Skeletal muscle cell (primary cell): ENCODE measurements around the gene ATAD3C.
"Not testable (repeated sequence)": the region's sequence is repeated elsewhere in the genome, so short reads cannot be mapped to it uniquely, and the experiment has no call there.

Experiments used
- DNase-seq: peaks from one replicate; pipeline ENCODE4 v3.0.0-alpha.2; 2010; ENCODE audit warnings: low read depth
- H3K4me3 ChIP-seq: 2 replicates; pipeline ENCODE4 v1.5.1; 2011; ENCODE audit warnings: low read depth, mild to moderate bottlenecking, control low read depth, low read length, moderate library complexity

ATAD3C gene

GRCh38 chr1:1449099-1449739 is at the start of gene ATAD3C:
Gene ATAD3C, plus strand, starts transcription at chr1:1449689. Its CDS starts 995 bp downstream, at chr1:1450684.
- DNase-seq: no peak
- no peak within 1 kb of the TSS for H3K4me3 ChIP-seq

- no peak for DNase-seq
- peak overlapping the region; percentile 98 for H3K4me3 ChIP-seq
These were observed 49.5 kb upstream of the ATAD3C start for GRCh38 chr1:1399872-1400575.

GRCh38 chr1:1400576-1401456 is 48.7 kb upstream of the ATAD3C start:
- no peak for DNase-seq
- peak overlapping the region; percentile 98 for H3K4me3 ChIP-seq

- no peak for DNase-seq
- no peak overlapping the region for H3K4me3 ChIP-seq
These were observed 48.0 kb upstream of the ATAD3C start for GRCh38 chr1:1401457-1402010.

GRCh38 chr1:1402072-1402900 is 47.2 kb upstream of the ATAD3C start:
- no peak for DNase-seq
- H3K4me3 ChIP-seq: no peak overlapping the region

GRCh38 chr1:1402901-1403392 is 46.5 kb upstream of the ATAD3C start:
- not testable (repeated sequence) for DNase-seq, H3K4me3 ChIP-seq

GRCh38 chr1:1403653-1404052 is 45.8 kb upstream of the ATAD3C start:
- DNase-seq: no peak
- H3K4me3 ChIP-seq: no peak overlapping the region

GRCh38 chr1:1406101-1406820 is 43.2 kb upstream of the ATAD3C start:
- H3K4me3 ChIP-seq: peak overlapping the region; percentile 95
- DNase-seq: no peak

GRCh38 chr1:1406821-1407635 is 42.5 kb upstream of the ATAD3C start, which contains the start of gene MRPL20:
Gene MRPL20, minus strand, starts transcription at chr1:1407293. Its CDS starts 76 bp downstream, at chr1:1407217.
- peak within 1 kb of the TSS; percentile 95 for H3K4me3 ChIP-seq
- peak; percentile 60 for DNase-seq

- no peak for DNase-seq
- peak overlapping the region; percentile 95 for H3K4me3 ChIP-seq
These were observed 41.7 kb upstream of the ATAD3C start for GRCh38 chr1:1407636-1408318.

- not testable (repeated sequence) for H3K4me3 ChIP-seq
These were observed 39.3 kb upstream of the ATAD3C start for GRCh38 chr1:1410238-1410637.

GRCh38 chr1:1411626-1412025 is 37.9 kb upstream of the ATAD3C start:
- DNase-seq: no peak
- H3K4me3 ChIP-seq: no peak overlapping the region

More at GRCh38 chr1:1410238-1410637, 39.3 kb upstream of the ATAD3C start:
- DNase-seq: not testable (repeated sequence)

GRCh38 chr1:1412311-1412902 is 37.1 kb upstream of the ATAD3C start:
- not testable (repeated sequence) for H3K4me3 ChIP-seq, DNase-seq

GRCh38 chr1:1415751-1416150 is 33.7 kb upstream of the ATAD3C start:
- DNase-seq: no peak
- no peak overlapping the region for H3K4me3 ChIP-seq

- not testable (repeated sequence) for DNase-seq, H3K4me3 ChIP-seq
These were observed 32.1 kb upstream of the ATAD3C start for GRCh38 chr1:1417396-1417795.

- not testable (repeated sequence) for H3K4me3 ChIP-seq, DNase-seq
These were observed 31.5 kb upstream of the ATAD3C start for GRCh38 chr1:1417825-1418463.
